ENCODE data around the gene NELFB. TPM values are rescaled to one million over a fixed set of nuclear protein-coding genes. Genes with fewer than 3 reads are reported as not detected.
A peak's percentile ranks its signal among the peaks of the same experiment; 100 is the strongest.

The NELFB gene
- total RNA-seq, 4 donors from 2014 or later = 29.8 to 39.1 (median 32.4) TPM

DNA sequence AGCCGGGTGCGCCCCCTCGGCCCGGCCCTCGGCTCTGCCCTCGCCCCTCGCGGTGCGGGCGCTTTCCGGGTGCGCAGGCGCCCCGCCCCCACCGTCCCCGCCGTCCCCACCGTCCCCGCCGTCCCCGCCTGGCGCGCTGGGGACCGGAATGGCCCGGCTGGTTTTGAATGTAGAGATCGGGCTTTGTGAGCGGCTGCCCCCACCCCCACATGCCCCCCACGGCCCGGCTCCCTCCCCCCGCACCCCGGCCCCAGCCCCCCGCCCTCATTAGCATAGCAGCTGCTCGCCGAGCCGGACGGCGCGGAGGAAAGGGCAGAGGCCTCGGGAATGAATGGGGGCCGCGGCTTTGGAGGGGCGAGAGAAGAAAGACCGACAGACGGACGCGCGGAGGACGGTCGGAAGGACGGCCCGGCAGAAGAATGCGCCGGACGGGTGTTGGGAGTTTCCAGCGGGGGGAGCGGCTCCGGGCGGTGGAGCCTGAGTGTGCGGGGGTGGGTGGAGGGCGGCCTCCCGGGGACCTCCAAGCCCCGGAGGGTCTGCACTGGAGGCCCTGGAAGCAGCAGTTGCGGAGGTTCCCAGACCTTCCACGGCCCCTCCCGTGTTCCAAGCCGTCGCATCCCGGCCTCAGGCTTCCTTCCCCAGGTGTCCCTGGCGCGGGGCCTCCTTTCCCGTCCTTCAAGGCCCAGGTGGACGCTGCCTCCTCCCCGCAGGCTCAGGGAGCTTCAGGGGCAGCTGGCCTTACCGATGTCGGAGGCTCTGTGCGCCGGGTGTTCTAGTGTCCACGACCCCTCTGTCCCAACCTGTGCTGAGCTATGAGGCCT lies 40.9 kb downstream of the NELFB start:
- peak overlapping the region in 1 of 3 donors; percentile 26 for H3K4me3 ChIP-seq (replicated peaks in 1 of 3)
- no peaks in the 10 kb centered on the region for H3K27me3 ChIP-seq
- WGBS, 2 donors = 19 to 38% methylated on average over 16 to 30 of the region's 78 CpGs
- H3K9me3 ChIP-seq = no peaks in the 10 kb centered on the region
- H3K4me1 ChIP-seq = peaks cover 15 to 35% of the 10 kb centered on the region in 2 donors
- TF ChIP-seq, protein P1, sequence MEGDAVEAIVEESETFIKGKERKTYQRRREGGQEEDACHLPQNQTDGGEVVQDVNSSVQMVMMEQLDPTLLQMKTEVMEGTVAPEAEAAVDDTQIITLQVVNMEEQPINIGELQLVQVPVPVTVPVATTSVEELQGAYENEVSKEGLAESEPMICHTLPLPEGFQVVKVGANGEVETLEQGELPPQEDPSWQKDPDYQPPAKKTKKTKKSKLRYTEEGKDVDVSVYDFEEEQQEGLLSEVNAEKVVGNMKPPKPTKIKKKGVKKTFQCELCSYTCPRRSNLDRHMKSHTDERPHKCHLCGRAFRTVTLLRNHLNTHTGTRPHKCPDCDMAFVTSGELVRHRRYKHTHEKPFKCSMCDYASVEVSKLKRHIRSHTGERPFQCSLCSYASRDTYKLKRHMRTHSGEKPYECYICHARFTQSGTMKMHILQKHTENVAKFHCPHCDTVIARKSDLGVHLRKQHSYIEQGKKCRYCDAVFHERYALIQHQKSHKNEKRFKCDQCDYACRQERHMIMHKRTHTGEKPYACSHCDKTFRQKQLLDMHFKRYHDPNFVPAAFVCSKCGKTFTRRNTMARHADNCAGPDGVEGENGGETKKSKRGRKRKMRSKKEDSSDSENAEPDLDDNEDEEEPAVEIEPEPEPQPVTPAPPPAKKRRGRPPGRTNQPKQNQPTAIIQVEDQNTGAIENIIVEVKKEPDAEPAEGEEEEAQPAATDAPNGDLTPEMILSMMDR (IDR thresholded peaks at IDR 0.05) = no peak
- no peak for TF ChIP-seq POLR2A (IDR thresholded peaks at IDR 0.05)
- intact Hi-C loops (cut with DNase I) = loop anchor here (5.0 kb wide), 1 partner anchor 111 kb away; no protein-coding TSS in a partner anchor
- no peak for DNase-seq
- H3K36me3 ChIP-seq = no peaks in the 10 kb centered on the region
- peak overlapping the region; percentile 55 to 79 (median 71) for H3K27ac ChIP-seq

DNA sequence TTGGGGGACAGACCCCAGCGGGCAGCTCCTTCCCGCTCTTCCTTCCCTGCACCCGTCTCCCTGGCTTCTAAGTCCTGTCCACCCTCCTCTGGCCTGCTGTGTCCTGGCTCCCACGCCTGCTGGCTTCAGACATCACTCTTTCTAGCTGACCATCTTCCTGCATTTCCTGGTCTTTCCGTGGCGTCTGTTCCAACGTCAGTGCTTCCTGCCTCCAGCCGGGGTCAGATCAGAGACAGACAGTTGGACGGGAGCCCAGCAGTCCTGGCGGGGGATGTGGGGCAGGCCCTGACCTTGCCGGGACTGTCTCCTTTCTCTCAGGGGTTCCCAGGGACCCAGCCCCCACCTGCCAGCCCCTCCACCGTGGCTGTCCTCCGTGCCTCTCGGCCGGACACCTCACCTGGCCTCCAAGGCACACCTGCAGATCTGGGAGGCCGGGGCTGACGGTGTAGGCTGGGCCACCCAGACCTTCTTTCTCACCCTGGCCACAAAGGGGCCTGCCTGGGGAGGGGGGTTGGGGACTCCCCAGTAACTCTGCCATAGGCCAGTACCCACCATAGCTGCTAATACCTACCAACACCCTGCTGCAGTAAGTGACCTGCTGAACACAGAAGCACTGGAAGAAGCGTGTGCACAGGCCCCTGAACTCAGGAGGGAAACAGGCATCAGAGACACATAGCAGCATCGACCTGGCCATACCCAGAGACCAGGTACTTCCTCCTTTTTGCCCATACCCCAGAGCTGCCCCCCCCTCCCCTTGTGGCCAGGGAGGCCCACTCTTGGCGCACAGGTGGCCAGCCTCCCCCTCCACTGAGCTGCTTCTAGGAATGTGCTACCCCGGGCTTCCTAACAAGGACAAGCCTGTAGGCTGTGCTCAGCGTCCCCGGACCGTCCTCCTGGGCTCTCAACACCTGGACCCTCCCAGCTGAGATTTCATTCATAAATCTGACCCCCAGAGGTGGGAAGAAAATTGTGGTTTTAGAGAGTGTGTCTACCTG lies 41.8 kb downstream of the NELFB start:
- Histone ChIP-seq H3K27me3 (no peaks in the 10 kb centered on the region), H3K27ac (peak overlapping the region; percentile 55 to 79 (median 71)), H3K4me3 (replicated peaks in 1 of 3) (no peak overlapping the region), H3K4me1 (peaks cover 15 to 39% of the 10 kb centered on the region in 2 donors), H3K36me3 (no peaks in the 10 kb centered on the region), H3K9me3 (no peaks in the 10 kb centered on the region)
- no peak for DNase-seq
- intact Hi-C loops (cut with DNase I) = loop anchor here (5.0 kb wide), 1 partner anchor 110 kb away; no protein-coding TSS in a partner anchor
- 62 to 78% methylated on average over 20 to 23 of the region's 24 CpGs for WGBS, 2 donors
- TF ChIP-seq, protein P1 (IDR thresholded peaks at IDR 0.05) = no peak
- TF ChIP-seq POLR2A (IDR thresholded peaks at IDR 0.05) = no peak

DNA sequence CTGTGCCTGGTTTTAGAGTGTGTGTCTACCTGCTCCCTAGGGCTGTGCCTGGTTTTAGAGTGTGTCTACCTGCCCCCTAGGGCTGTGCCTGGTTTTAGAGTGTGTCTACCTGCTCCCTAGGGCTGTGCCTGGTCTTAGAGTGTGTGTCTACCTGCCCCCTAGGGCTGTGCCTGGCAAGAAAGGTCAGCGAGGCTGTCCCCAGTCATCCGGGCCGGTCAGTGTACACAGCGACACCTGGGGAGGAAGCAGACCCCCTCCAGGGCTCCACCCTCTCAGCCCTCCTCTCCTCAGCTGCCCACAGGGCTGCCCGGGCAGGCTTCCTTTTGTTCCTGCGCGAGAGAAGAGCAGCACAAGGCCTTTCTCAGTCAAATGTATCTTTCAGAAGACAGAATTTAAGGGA lies 42.8 kb downstream of the NELFB start:
- 55 to 70% methylated on average over 5 to 7 of the region's 7 CpGs for WGBS, 2 donors
- H3K9me3 ChIP-seq = no peaks in the 10 kb centered on the region
- DNase-seq = no peak
- no peaks in the 10 kb centered on the region for H3K27me3 ChIP-seq
- H3K27ac ChIP-seq = peak overlapping the region in 2 of 3 donors; percentile 38 to 79
- H3K4me1 ChIP-seq = peaks cover 20 to 45% of the 10 kb centered on the region in 2 donors
- no peaks in the 10 kb centered on the region for H3K36me3 ChIP-seq
- no peak for TF ChIP-seq POLR2A (IDR thresholded peaks at IDR 0.05)
- TF ChIP-seq, protein P1 (IDR thresholded peaks at IDR 0.05) = no peak
- intact Hi-C loops (cut with DNase I) = loop anchor here (5.0 kb wide), 1 partner anchor 109 kb away; no protein-coding TSS in a partner anchor
- H3K4me3 ChIP-seq (replicated peaks in 1 of 3) = no peak overlapping the region

DNA sequence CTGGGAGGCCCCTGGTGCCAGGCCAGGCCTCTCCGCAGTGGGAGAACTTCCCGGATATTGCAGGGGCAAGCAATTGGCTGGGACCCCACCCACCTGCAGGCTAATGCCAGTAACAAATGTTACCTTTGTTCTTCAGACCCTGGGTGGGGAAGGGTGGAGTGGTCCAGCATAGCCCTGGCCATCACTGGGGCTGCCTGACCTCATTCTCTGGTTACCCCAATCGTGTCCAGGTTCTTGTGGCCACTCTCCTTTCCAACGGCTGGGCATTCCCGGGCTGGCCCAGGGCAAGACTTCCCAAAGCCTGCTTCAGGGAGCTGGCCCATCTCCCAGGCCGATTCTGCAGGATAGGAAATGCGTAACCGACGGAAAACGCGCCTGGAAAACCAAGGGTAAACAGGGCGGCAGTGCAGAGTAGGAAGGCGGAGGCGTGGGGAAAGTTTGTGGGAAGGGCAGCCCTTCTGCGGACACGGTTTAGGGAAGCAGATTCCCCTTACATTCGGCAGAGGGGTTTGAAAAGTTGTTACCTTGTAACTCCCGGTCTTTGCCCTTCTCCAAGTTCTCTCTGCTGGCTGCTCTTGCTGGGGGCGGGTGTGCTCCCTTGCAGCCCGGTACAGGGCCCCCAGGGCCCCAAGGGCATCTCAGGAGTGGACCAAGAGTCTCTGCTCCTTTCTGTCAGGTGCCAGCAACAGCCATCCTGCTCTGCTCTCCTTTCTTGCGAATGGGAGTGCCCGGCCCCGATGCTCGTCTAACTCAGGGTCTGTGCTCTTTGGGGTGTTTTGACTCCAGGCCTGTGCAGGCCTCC lies 43.5 kb downstream of the NELFB start:
- H3K4me3 ChIP-seq (replicated peaks in 1 of 3) = peak overlapping the region in 1 of 3 donors; percentile 0
- peaks cover 20 to 46% of the 10 kb centered on the region in 2 donors for H3K4me1 ChIP-seq
- peak overlapping the region in 2 of 3 donors; percentile 38 to 79 for H3K27ac ChIP-seq
- no peaks in the 10 kb centered on the region for H3K27me3 ChIP-seq
- TF ChIP-seq, protein P1 (IDR thresholded peaks at IDR 0.05) = no peak
- TF ChIP-seq POLR2A (IDR thresholded peaks at IDR 0.05) = no peak
- 64 to 71% methylated on average over 24 of the region's 24 CpGs for WGBS, 2 donors
- no peaks in the 10 kb centered on the region for H3K9me3 ChIP-seq
- intact Hi-C loops (cut with DNase I) = loop anchor here (5.0 kb wide), 1 partner anchor 109 kb away; no protein-coding TSS in a partner anchor
- H3K36me3 ChIP-seq = no peaks in the 10 kb centered on the region
- no peak for DNase-seq

Data from thyroid gland (tissue), 4 donors.